Fibroblast of skin of abdomen (primary cell): ENCODE measurements around the gene TMX3. TPM values are rescaled to one million over a fixed set of nuclear protein-coding genes. Genes with fewer than 3 reads are reported as not detected.
A peak's percentile ranks its signal among the peaks of the same experiment; 100 is the strongest.

ENCODE experiments used
- DNase-seq: peaks from one replicate; pipeline ENCODE4 v3.0.0-alpha.2; 2013
- polyA plus RNA-seq, 2 experiments: library from polyadenylated mRNA; unstranded; fragments of 120-200 nt; gene quantifications; one replicate each; pipeline ENCODE4 v1.2.1, GENCODE V29; 2013; ENCODE audit not compliant: insufficient read length in 2 of 2

TMX3 gene, protein sequence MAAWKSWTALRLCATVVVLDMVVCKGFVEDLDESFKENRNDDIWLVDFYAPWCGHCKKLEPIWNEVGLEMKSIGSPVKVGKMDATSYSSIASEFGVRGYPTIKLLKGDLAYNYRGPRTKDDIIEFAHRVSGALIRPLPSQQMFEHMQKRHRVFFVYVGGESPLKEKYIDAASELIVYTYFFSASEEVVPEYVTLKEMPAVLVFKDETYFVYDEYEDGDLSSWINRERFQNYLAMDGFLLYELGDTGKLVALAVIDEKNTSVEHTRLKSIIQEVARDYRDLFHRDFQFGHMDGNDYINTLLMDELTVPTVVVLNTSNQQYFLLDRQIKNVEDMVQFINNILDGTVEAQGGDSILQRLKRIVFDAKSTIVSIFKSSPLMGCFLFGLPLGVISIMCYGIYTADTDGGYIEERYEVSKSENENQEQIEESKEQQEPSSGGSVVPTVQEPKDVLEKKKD
- polyA plus RNA-seq (2013, experiment 1 of 2; ENCODE audit: insufficient read length): 48.7 TPM
- 49.6 TPM for polyA plus RNA-seq (2013, experiment 2 of 2; ENCODE audit: insufficient read length)

DNA sequence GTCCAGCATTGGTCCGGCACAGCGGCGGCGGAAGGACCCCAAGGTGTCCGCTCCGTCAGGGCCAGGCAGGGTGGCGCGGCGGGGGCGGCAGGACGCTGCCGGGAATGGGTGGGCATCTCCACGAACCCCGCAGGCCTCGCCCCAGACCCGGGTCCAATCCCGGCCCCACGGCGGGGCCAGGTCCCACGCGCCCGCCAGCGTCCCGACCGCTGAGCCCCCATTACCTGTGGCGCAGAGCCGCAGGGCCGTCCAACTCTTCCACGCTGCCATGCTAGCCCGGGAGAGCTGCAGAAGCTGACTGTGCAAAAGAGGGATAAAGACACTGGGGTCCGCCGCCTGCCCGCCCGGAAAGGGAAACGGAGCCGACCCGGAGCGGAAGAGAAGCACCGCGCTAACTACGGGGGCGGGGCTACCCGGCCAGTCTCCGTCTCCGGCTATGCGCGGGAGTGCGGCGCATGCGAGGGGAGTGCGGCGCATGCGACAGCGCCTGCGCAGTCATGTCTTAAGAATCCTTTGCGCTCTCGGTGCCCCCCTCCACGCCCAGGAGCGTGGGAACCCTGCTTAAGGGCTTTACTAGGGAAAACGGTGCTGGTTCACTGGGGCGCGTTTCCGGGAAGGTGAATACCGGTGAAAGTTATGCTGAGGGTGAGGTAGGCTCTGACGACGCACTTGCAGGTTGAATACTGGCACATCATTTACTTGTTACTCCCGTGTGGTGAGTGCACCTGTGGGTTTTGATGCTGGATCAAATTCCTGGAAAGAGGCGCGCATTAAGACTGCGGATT lies at the start of gene TMX3:
TMX3 (minus strand) TSS at position 397 of the 785 bp plus-strand sequence; CDS start at position 270, 127 bp downstream.
- DNase-seq: peak; percentile 93

DNA sequence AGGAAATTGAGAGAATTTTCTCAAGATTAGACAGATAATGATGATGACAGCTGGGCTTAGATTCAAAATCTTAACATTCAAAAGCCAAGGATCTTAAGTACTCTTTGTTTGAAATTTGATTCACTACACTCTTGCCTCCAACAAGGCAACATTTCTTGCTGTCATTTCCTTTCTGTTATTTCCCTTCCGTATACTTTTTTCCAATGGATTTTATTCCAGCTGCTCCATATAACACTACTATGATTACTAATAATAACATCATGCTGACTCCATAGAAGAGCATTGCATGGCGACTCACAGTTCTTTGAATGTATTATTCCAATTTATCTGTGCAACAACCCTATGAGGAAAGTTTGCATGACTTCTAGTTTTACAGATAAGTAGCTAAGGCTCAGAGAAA lies 49.1 kb upstream of the TMX3 start:
- peak; percentile 21 for DNase-seq

DNA sequence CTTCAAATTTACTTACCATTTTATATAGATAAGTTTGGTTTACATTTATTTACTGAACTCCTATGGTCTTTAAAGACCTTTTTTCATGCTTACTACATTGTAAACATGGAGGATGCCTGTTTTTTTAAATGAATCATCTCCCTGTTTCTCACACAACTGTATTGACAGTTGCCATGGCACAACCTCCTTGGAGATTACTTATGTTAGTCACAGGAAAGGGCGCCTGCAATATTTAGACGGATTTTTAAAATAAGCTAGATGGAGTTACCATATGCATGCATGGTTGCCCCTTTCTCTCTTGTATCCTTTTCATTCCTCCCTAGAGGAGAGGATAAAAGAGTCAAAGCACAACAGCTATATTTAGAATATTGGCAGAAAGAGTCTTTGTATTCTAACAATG lies 48.2 kb upstream of the TMX3 start:
- no peak for DNase-seq

DNA sequence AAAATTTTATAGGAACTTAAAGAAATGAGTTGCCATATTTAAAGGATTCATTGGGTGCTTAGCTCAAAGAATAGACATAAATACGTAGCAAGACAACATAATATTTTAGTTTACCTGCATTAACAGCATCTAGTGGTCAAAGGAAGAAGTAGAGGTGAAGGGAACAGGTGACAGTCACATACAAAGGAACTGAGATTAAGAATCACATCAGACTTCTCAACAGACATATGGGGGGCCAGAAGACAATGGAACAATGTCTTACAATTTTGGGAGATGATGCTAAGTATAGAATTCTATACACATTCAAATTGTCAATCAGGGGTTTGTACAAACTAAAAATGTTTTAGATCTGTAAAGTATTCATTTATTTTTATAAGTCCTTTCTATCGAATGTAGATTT lies 44.4 kb upstream of the TMX3 start:
- no peak for DNase-seq

DNA sequence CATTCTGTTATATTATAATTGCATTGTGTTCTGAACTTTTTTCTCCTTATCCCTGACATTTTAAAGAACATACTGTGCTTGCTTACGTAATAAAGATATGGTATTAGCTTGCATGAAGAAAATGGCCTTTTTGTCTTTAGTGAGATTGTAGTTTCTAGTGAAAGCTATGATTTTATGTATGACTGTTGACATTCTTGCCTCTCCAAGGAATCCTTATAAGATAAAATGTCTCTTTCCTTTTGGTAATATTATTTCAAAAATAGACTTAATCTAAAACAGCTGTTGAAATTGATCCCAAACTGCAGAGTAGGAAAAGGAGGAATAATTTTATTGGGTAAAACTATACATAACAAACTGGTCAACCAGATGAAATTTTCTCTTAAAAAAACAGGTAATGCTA lies 42.2 kb upstream of the TMX3 start:
- DNase-seq: peak; percentile 40

DNA sequence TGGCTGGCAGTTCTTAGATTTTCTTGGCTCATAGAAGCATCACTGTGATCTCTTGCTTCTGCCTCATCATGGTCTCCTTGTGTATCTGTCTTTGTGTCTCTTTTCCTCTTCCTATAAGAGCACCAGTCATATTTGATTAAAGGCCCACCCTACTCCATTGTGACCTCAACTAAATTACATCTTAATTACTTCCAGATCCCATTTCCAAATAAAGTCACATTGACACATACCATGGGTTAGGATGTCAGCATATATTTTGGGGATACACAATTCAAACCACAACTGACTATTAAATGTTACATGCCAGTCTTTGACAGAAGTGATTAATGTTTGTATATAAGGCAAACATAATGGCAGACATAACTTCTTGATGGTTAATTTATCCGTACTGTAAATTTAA lies 27.3 kb upstream of the TMX3 start:
- DNase-seq: peak; percentile 86

DNA sequence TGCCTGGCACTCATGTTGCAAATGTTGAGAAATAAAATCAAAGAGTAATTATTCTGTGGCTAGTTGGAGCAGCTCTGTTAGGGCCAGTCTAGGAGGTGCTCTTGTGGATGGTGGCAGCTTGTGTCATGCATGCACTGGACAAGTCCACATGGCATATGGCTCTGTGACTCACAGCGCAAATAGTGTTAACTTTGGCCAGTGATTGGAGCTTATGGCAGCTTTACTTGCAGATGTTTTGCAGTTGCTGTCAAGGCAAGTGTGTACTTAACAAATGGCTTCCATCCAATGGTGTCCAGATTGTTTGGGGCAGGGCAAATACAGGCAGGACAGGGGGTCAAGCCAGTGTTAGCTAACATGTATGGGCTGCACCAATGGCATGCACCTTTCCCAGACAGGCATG lies 26.1 kb upstream of the TMX3 start:
- DNase-seq: no peak

DNA sequence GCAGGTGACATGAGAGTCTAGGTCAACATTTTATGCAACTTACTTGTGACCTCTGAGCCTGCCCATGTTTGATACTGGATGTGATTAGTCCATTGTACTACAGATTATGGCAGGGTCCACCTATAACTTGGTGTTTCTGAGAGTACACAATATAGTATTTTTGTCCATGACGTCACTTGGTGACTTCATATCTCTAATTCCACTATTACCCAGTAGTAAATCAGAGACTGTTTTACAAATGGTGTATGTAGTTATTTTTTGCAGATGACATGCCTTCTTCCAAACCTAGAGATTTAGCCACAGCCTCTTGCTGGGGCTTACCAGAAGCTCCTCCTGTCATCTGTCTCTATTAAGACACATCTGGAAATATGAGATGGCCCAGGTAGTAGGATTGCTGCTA lies 24.6 kb upstream of the TMX3 start:
- DNase-seq: no peak

DNA sequence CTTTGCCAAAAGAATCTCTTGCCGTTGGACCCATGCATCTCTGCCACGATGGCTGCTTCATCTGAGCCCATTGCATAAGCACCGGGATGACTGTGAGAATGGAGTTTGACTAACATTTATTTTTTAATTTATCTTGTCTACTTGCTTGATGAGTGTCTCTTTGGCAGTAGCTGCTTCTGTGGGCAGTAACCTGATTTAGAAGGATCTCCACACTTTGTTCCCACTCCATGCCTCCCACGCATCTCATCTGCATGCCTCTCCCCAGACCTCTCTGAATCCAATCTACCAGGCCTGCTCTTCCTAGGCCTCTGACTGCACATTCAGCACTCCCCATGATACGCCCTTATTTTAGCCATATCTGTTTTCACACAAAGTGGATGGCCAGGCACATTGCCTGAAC lies 23.7 kb upstream of the TMX3 start:
- no peak for DNase-seq

DNA sequence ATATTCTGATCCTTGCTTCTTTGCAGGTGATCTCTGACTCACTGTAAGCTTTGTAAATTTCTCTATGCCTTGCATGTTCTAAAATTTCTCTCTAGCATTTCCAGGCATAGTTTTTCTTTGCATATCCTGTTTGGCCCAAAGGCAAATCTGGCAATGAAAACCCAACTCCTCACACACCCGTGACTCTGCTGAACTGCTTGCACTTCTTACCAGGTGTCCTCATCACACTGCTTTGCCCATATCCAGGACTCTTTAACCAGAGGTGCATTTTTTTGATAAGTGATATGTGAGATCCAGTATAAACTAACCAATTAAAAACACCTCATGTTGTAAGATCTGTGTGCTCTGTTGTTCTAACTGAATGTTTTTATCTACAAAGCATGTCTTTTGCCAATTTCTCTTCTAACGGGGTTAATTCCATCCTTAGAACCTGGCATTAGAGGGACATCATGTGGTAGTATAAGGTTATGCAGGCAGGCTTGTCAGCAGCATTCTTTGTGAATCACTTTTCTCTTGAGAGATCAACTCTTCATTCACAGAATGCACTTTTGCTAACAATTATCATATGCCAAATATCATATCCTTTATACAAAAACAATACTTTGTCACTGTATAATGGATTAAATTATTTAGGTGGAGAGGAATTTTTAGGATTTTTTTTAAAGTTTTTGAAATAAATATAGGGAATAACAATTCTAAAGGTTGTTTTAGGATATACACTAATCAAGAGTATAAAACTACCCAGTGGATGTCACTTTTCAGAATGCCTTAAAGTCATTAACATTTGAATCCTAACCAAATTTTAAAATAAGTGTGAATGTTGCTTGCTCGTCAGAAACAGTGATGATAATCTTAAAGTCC lies 20.8 kb upstream of the TMX3 start:
- peak; percentile 59 for DNase-seq

DNA sequence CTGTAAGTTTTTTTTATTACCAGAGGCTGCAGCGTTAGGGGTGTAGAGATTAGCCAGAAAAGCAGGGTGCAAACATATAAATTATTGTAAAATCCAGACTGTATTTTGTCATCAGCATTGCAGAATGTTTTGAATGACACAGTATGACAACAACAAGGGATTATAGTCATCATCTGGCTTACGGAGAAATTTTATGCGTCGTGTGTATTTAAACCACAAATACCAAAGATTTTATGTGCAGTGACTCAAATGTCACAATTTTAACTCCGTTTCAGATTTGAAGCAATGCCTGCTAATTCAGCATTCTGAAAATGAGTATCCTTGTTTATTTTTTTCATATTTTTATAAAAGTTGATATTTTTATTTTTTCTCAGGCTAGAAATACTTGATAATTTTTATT lies 19.4 kb upstream of the TMX3 start:
- DNase-seq: peak; percentile 63

DNA sequence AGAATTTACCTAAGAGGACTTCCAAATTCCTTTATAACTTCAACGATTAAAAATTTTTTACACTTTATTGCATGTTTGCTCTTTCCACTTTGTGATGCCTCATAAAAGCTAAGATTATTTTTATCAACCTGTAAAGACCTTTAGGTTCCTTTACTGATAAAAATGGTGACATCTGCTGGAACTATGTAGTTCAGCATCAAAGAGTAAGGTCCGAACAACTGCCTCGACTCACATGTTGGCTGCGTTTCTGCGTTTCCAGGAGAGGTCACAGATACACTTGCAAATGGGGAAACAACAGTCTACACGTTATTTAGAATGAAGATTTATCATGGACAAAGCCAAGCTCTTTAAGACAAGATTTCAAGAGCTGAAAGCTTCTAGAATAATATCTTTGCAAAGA lies 18.8 kb upstream of the TMX3 start:
- DNase-seq: peak; percentile 2

DNA sequence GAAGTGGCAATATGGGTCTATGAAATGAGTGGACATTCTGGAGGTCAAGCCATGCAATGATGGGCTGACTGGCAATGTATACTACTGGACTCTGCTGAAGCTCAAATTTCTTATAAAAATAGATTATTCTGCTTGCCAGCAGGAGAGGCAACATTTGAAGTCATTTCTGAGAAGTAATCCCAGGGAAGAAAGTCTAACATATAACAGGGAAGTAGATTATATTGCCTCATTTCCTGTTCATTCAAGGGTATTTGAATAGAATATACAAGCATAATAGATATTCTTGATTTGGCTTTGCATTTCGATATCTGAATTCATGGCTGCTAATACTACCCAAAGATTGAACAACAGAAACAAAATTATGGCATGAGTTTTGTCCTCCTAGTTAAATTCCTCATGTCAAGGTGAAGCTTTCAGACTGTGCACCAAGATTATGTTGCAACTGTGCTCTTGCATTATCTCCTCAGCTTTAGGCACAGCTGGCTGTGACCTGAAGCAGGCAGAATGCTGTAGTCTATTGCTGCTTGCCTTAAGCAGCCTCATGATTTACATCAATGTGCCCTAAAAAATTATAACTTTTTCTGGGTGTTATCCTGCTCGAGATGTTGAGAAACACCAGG lies 13.3 kb upstream of the TMX3 start:
- no peak for DNase-seq

DNA sequence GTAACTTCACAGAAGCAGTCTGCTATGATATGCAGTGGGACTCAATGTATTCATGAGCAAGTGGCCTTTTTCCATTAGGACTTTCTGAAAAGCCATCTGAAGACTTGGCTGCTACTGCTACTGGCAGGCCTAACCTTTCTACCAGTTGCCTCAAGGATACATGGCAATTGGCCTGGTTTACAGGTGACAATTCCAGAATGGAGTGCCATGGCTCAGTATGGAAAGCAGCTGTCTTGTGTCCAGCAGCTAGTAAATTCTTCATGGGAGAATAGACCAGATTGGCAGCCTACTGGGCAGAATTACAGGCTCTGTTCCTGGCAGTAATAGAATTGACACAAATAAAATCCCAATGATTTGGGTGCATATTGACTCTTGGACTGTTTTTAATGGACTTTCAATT lies 12.6 kb upstream of the TMX3 start:
- DNase-seq: no peak

DNA sequence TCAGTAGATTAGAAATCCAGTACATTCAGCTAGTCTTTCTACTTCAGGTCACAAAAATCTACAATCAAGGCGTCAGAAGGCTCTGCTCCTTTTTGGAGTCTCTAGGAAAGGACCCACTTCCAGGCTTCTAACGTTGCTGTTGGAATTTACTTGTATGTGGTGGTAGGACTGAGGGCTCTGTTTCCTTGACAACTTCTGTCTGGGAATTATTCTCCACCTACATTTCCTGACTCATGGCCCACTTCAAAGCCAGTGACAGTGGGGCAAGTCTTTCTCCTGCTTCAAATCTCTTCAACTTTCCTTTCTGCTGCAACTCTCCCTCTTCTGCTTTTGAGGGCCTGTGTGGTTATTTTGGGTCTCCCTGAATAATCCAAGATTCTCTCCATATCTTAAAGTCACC lies 10.4 kb upstream of the TMX3 start:
- DNase-seq: peak; percentile 37

DNA sequence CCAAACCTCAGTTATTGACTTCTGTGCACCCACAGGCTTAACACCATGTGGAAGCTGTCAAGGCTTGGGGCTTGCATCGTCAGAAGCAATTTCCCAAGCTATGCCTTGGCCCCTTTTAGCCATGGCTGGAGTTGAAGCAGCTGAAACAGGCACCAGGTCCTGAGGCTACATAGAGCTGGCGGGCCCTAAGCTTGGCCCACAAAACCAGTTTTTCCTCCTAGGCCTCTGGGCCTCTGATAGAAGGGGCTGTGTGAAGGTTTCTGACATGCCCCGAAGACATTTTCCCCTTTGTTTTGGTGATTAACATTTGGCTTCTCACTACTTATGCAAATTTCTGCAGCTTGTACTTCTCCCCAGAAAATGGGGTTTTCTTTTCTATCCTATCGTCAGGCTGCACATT lies 9.1 kb upstream of the TMX3 start:
- no peak for DNase-seq

DNA sequence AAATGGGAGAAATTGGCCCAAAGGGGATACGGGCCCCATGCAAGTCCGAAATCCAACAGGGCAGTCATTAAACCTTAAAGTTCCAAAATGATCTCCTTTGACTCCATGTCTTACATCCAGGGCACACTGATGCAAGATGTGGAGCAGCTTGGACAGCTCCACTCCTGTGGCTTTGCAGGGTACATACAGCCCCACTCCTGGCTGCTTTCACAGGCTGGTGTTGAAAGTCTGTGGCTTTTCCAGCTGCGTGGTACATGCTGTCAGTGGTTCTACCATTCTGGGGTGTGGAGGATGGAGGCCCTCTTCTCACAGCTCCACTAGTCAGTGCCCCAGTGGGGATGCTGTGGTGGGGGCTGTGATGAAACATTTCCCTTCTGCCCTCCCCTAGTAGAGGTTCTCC lies 8.6 kb upstream of the TMX3 start:
- no peak for DNase-seq

DNA sequence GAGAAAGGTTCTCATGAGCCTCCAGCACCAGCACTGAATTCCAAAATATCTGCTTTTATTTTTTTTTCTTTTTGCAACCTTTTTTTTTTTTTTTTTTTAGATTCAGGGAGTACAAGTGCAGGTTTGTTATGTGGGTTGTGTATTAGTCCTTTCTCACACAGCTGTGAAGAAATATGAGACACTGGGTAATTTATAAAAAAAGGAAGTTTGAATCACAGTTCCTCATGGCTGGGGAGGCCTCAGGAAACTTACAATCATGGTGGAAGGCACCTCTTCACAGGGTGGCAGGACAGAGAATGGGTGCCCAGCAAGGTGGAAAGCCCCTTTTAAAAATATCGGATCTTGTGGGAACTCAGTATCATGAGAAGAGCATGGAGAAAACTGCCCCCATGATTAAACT lies 7.9 kb upstream of the TMX3 start:
- DNase-seq: no peak

DNA sequence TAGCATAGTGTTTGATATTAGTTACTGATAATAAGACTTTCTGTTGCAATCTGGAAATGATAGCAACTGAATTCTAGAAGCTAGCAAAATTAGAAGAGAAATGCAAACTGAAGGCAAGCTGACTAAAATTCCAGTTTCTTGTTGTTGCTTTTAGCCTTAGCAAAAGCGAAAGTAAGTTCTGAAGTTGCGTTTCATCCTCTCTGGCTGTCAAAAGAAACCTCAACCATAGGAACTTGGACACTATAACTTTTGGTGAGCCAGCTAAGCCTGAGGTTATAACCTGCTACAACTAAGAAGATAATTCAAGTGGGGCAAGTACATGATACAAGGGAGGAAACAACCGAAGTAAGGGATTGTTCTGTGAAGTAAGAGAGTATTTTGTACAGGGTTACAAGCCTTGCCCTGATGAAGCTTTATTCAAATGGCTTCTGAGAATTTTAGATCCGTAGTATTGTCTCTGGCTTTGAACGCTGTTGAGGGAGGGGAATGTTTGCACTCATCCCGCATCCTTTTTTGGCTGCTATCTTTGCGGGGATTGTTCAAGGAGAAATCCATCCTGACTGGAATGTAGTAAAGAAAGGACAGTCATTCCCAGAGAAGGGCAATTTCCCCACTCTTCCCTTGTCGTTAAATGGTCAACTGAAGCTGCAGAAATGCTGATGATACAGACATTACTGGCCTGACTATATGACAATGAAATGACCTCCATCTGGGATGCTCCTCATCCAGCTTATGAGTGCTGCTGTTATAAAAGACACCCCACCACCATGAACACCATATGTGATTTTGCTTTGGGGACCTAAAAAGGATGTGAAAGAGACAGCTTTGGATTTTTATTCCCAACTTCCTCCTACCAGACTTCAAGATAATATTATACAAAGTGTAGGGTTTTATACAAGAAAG lies 7.0 kb upstream of the TMX3 start:
- no peak for DNase-seq

DNA sequence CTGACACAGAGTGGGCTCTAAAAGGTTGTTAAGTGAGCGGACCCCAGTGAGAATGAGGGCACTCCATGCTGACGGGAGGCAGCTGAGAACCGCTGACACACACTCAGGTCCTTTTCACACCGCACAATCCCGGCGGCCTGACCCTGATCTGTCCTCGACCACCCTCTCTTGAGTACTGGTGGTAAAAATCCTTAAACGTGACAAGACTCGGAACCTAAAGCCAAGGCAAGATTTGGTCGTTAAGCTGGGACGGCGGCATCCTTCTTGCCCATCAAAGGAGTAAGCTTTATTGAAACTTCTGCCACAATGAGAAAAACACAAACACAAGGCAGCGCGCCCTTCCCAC lies 569 bp downstream of the TMX3 start:
- no peak for DNase-seq

DNA sequence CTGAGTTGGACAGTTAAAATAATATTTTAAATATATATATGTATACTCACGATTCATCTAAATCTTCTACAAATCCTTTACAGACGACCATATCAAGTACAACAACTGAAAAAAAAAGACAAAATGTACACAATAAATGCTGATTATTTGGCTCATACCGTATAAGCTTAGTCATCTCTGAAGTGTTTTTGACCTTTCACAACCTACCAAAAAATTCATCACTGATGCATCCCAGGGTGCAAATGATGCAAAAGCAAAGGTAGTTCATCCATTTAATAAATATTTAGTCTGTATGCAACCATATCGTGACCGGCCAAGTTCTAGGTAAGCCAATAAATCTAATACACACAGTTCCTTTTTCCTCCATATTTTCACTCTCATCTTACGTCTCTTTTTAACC lies 1.1 kb downstream of the TMX3 start:
- DNase-seq: no peak
